Neural cell (in vitro differentiated cells): Measurements from ENCODE around the gene FBXO46.

ENCODE experiments used
- EP300 ChIP-seq: fragments of 450-650 bp; conservative IDR thresholded peaks from 2 replicates; pipeline ENCODE4 v1.6.1; 2014; ENCODE audit warnings: antibody characterized with exemption, mild to moderate bottlenecking, moderate library complexity; ENCODE audit not compliant: poor library complexity, severe bottlenecking
- EZH2 ChIP-seq: fragments of 200-600, 300-800 bp; shearing (Covaris generic), sonication (generic); IDR thresholded peaks from 2 replicates; pipeline ENCODE4 v1.6.1; 2014; ENCODE audit warnings: antibody characterized with exemption, low read length, borderline replicate concordance, mild to moderate bottlenecking; ENCODE audit not compliant: insufficient read depth, poor library complexity, severe bottlenecking
- MXI1 ChIP-seq: fragments of 450-650 bp; conservative IDR thresholded peaks from 2 replicates; pipeline ENCODE4 v1.6.1; 2014; ENCODE audit warnings: antibody characterized with exemption, mild to moderate bottlenecking; ENCODE audit not compliant: poor library complexity, severe bottlenecking
- POLR2AphosphoS5 ChIP-seq: IDR thresholded peaks from 2 replicates; pipeline ENCODE4 v1.6.1; 2012
- TAF1 ChIP-seq: IDR thresholded peaks from 2 replicates; pipeline ENCODE4 v1.6.1; 2012; ENCODE audit warnings: low read depth
- TF ChIP-seq, protein P1 (sequence below): fragments of 450-650 bp; IDR thresholded peaks from 2 replicates; pipeline ENCODE4 v1.5.1; 2014; ENCODE audit warnings: antibody characterized with exemption, mild to moderate bottlenecking, moderate library complexity; ENCODE audit not compliant: poor library complexity, severe bottlenecking

GRCh38 chr19:45767410-45767880 lies 36.7 kb upstream of the FBXO46 start:
- TF ChIP-seq EP300, result no peak
- TF ChIP-seq, protein P1, sequence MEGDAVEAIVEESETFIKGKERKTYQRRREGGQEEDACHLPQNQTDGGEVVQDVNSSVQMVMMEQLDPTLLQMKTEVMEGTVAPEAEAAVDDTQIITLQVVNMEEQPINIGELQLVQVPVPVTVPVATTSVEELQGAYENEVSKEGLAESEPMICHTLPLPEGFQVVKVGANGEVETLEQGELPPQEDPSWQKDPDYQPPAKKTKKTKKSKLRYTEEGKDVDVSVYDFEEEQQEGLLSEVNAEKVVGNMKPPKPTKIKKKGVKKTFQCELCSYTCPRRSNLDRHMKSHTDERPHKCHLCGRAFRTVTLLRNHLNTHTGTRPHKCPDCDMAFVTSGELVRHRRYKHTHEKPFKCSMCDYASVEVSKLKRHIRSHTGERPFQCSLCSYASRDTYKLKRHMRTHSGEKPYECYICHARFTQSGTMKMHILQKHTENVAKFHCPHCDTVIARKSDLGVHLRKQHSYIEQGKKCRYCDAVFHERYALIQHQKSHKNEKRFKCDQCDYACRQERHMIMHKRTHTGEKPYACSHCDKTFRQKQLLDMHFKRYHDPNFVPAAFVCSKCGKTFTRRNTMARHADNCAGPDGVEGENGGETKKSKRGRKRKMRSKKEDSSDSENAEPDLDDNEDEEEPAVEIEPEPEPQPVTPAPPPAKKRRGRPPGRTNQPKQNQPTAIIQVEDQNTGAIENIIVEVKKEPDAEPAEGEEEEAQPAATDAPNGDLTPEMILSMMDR, result no peak
- no peak for TF ChIP-seq TAF1
- TF ChIP-seq MXI1, result no peak
- TF ChIP-seq EZH2, result no peak
- no peak for TF ChIP-seq POLR2AphosphoS5
